Activated CD4-positive, alpha-beta T cell treated with anti-CD3 and anti-CD28 coated beads for 36 hours (primary cell): ENCODE measurements around the gene NBAS. TPM values are rescaled to one million over a fixed set of nuclear protein-coding genes. Genes with fewer than 3 reads are reported as not detected.
A peak's percentile ranks its signal among the peaks of the same experiment; 100 is the strongest.

Experiments used
- ATAC-seq: fragments of 200-7000 bp; cut with Tn5 transposase; one replicate; pipeline ENCODE4 v1.10.0; 2021; ENCODE audit warnings: mild to moderate bottlenecking, moderate library complexity
- CTCF ChIA-PET: fragments of 350-600 bp; sonication (Branson Sonifier 250); formaldehyde crosslinking; loops from one replicate; lab custom pipeline; 2021; ENCODE audit warnings: antibody characterized with exemption; lab: Charles Lee
- POLR2A ChIA-PET: fragments of 350-600 bp; sonication (Branson Sonifier 250); formaldehyde crosslinking; loops from one replicate; lab custom pipeline; 2021; ENCODE audit warnings: antibody characterized with exemption, inconsistent platforms; lab: Charles Lee
- DNase-seq: peaks from one replicate; pipeline ENCODE4 v3.0.0-alpha.2; 2020
- H3K27ac Mint-ChIP-seq: one replicate; pipeline ENCODE4 v1.8.0; 2021; ENCODE audit warnings: mixed read lengths
- H3K27me3 Mint-ChIP-seq: one replicate; pipeline ENCODE4 v1.8.0; 2021; ENCODE audit warnings: mixed read lengths
- H3K36me3 Mint-ChIP-seq: one replicate; pipeline ENCODE4 v1.8.0; 2021; ENCODE audit warnings: low read depth, mixed read lengths
- H3K4me1 Mint-ChIP-seq: one replicate; pipeline ENCODE4 v1.8.0; 2021; ENCODE audit warnings: mixed read lengths
- H3K4me3 Mint-ChIP-seq: one replicate; pipeline ENCODE4 v1.8.0; 2021; ENCODE audit warnings: mild to moderate bottlenecking, moderate library complexity, mixed read lengths
- H3K9me3 Mint-ChIP-seq: one replicate; pipeline ENCODE4 v1.8.0; 2021; ENCODE audit warnings: low read depth, mixed read lengths
- intact Hi-C, 2 experiments: fragments of 100-400 bp; cut with DNase I in 1 of 2; cut with micrococcal nuclease in 1 of 2; formaldehyde crosslinking; loops; one replicate each; pipeline versions ENCODE4 v1.14.2 to v1.15.1; 2022 to 2024; cut with DNase I, micrococcal nuclease
- total RNA-seq, 2 experiments: library from RNA; stranded (reverse); gene quantifications; one replicate each; pipeline ENCODE4 v1.2.3, GENCODE V29; 2021

Gene NBAS
- total RNA-seq: 10 to 100 TPM; 38.1 to 44.3 TPM

DNA sequence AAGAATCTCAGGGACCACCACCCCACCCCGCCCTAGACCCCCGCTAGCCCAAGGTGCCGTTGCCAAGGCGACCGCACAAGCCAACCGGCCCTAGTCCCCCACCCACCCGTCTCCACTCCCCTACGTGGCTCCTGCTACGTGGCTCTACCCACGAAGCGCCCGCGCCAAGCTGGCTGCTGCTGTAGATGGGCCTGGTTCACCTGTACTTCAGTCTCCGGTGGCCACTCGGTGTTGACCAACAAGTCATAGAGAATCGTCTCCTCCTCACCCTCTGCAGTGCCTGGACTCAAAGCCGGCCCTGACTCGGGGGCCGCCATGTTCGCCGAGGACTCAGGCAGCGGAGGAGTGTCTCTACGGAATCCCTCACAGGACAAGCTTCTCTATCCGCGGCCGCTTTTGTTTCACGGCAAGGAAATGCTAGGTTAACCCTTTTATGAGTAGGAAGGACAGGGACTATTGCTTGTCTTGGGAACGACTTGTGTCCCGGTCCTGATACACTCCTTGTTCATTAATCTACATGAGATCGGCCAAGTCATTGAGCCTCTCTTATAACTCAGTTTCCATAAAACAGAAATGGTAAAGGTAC lies at the start of gene NBAS:
Gene NBAS, minus strand, starts transcription at position 347 of the 586 bp plus-strand sequence. Its CDS starts 30 bp downstream, at position 317.
- ChIA-PET POLR2A (interaction anchor here (0.8 to 1.3 kb wide), 2 partner anchors 16 to 30 kb away, joined by 4 read pairs; partner anchors contain the start of gene DDX1), CTCF (interaction anchor here (0.7 to 3.4 kb wide), 6 partner anchors 9 to 31 kb away, joined by 3 to 15 read pairs (median 6); partner anchors contain the start of gene DDX1)
- H3K36me3 Mint-ChIP-seq: no peaks in the 10 kb centered on the region
- H3K27ac Mint-ChIP-seq: peak within 1 kb of the TSS; percentile 97
- H3K4me1 Mint-ChIP-seq: peaks cover 34% of the 10 kb centered on the region
- ATAC-seq: peak; percentile 80
- no peaks in the 10 kb centered on the region for H3K9me3 Mint-ChIP-seq
- intact Hi-C loops: loop anchor here (1.0 to 5.0 kb wide), 4 partner anchors 30 to 419 kb away; partner anchors contain the start of gene DDX1 (in 1 of the 2)
- H3K4me3 Mint-ChIP-seq: peak within 1 kb of the TSS; percentile 96
- peak; percentile 90 for DNase-seq
- peaks cover 2% of the 10 kb centered on the region for H3K27me3 Mint-ChIP-seq

DNA sequence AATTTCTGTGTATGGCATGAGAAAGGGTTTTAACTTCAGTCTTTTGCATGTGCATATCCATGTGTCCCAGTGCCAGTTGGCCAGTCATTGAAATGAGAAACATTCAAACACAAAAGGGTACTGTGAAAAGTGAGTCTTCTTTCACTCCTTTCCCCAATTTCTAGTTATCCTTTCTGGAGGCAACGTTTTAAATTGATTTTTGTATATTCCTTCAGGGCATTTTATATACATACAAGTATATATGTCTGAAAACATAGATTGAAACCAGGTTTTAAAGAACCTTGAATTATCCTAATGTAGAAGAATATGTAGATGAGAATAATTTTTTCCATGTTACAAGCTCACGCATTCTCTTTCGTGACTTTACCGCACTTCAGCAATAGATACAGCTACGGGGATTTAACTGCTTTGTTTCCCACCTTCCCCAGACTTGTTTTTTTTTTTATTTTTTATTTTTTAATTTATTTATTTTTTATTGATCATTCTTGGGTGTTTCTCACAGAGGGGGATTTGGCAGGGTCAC lies 49.4 kb upstream of the NBAS start:
- ChIA-PET CTCF (no interaction called here), POLR2A (no interaction called here)
- ATAC-seq (no peak), DNase-seq (no peak)
- H3K27ac Mint-ChIP-seq: peak overlapping the region; percentile 1
- peaks cover 41% of the 10 kb centered on the region for H3K36me3 Mint-ChIP-seq
- no peak overlapping the region for H3K4me3 Mint-ChIP-seq
- no peaks in the 10 kb centered on the region for H3K9me3 Mint-ChIP-seq
- peaks cover 3% of the 10 kb centered on the region for H3K4me1 Mint-ChIP-seq
- intact Hi-C loops: no loop called here
- no peaks in the 10 kb centered on the region for H3K27me3 Mint-ChIP-seq

GRCh38 chr2:15609341-15610042 lies 48.4 kb upstream of the NBAS start:
- ChIA-PET CTCF (interaction anchor here (0.5 to 1.0 kb wide), 4 partner anchors 8 to 368 kb away, joined by 3 read pairs; no protein-coding TSS in a partner anchor), POLR2A (interaction anchor here (0.6 kb wide), 1 partner anchor 225 kb away, joined by 9 read pairs; no protein-coding TSS in a partner anchor)
- no peaks in the 10 kb centered on the region for H3K9me3 Mint-ChIP-seq
- DNase-seq (no peak), ATAC-seq (no peak)
- intact Hi-C loops: no loop called here
- H3K36me3 Mint-ChIP-seq: peaks cover 47% of the 10 kb centered on the region
- H3K4me1 Mint-ChIP-seq: peaks cover 3% of the 10 kb centered on the region
- no peak overlapping the region for H3K27ac Mint-ChIP-seq
- H3K4me3 Mint-ChIP-seq: no peak overlapping the region
- H3K27me3 Mint-ChIP-seq: no peaks in the 10 kb centered on the region

GRCh38 chr2:15608392-15608761 lies 47.2 kb upstream of the NBAS start:
- H3K27ac Mint-ChIP-seq: no peak overlapping the region
- no peaks in the 10 kb centered on the region for H3K9me3 Mint-ChIP-seq
- POLR2A ChIA-PET: interaction anchor here (0.6 kb wide), 1 partner anchor 15 kb away, joined by 3 read pairs; no protein-coding TSS in a partner anchor
- CTCF ChIA-PET: no interaction called here
- intact Hi-C loops: no loop called here
- peaks cover 1% of the 10 kb centered on the region for H3K4me1 Mint-ChIP-seq
- peaks cover 47% of the 10 kb centered on the region for H3K36me3 Mint-ChIP-seq
- no peak for DNase-seq
- no peaks in the 10 kb centered on the region for H3K27me3 Mint-ChIP-seq
- H3K4me3 Mint-ChIP-seq: no peak overlapping the region
- ATAC-seq: no peak

DNA sequence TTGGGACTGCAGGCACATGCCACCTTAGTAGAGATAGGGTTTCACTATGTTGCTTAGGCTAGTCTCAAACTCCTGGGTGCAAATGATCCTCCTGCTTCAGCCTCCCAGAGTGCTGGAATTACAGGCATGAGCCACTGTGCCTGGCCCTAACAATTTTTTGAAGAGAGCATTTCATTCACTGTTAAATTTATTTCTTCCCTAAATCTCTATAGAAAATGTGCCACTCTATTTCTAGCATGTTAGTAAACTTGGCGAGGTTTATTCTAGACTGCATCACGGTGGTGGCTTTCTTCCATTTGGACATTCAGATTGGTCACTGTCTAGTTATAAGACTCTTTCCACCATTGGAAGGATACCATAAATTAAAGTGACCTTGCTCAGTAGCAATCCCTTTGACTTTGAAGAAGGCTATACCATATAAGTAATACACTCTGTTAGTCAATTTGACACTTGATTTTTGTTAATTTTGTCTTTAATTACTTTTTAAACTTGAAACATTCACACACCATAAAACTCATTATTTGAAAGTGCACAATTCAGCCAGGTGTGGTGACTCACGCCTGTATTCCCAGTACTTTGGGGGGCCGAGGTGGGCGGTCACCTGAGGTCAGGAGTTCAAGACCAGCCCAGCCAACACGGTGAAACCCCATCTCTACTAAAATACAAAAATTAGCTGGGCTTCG lies 46.7 kb upstream of the NBAS start:
- ChIA-PET CTCF (no interaction called here), POLR2A (interaction anchor here (0.6 kb wide), 1 partner anchor 15 kb away, joined by 3 read pairs; no protein-coding TSS in a partner anchor)
- intact Hi-C loops: no loop called here

GRCh38 chr2:15606481-15607441 lies 45.6 kb upstream of the NBAS start:
- H3K27ac Mint-ChIP-seq: no peak overlapping the region
- DNase-seq (no peak), ATAC-seq (no peak)
- ChIA-PET CTCF (no interaction called here), POLR2A (no interaction called here)
- H3K4me3 Mint-ChIP-seq: no peak overlapping the region
- no peaks in the 10 kb centered on the region for H3K27me3 Mint-ChIP-seq
- H3K4me1 Mint-ChIP-seq: no peaks in the 10 kb centered on the region
- H3K9me3 Mint-ChIP-seq: no peaks in the 10 kb centered on the region
- intact Hi-C loops: no loop called here
- H3K36me3 Mint-ChIP-seq: peaks cover 59% of the 10 kb centered on the region

More for the DNA sequence above, 46.7 kb upstream of the NBAS start:
- ATAC-seq (no peak), DNase-seq (no peak)
- H3K36me3 Mint-ChIP-seq: peaks cover 50% of the 10 kb centered on the region
- no peak overlapping the region for H3K4me3 Mint-ChIP-seq
- no peaks in the 10 kb centered on the region for H3K9me3 Mint-ChIP-seq
- H3K4me1 Mint-ChIP-seq: no peaks in the 10 kb centered on the region
- no peaks in the 10 kb centered on the region for H3K27me3 Mint-ChIP-seq
- no peak overlapping the region for H3K27ac Mint-ChIP-seq

- no peaks in the 10 kb centered on the region for H3K9me3 Mint-ChIP-seq
- no peaks in the 10 kb centered on the region for H3K27me3 Mint-ChIP-seq
- CTCF ChIA-PET: no interaction called here
- ATAC-seq (no peak), DNase-seq (no peak)
- no peak overlapping the region for H3K27ac Mint-ChIP-seq
- intact Hi-C loops: no loop called here
- peaks cover 64% of the 10 kb centered on the region for H3K36me3 Mint-ChIP-seq
- no peaks in the 10 kb centered on the region for H3K4me1 Mint-ChIP-seq
- POLR2A ChIA-PET: interaction anchor here (0.7 kb wide), 1 partner anchor 14 kb away, joined by 3 read pairs; no protein-coding TSS in a partner anchor
- H3K4me3 Mint-ChIP-seq: no peak overlapping the region
Measured at GRCh38 chr2:15605721-15606120, 44.6 kb upstream of the NBAS start.

DNA sequence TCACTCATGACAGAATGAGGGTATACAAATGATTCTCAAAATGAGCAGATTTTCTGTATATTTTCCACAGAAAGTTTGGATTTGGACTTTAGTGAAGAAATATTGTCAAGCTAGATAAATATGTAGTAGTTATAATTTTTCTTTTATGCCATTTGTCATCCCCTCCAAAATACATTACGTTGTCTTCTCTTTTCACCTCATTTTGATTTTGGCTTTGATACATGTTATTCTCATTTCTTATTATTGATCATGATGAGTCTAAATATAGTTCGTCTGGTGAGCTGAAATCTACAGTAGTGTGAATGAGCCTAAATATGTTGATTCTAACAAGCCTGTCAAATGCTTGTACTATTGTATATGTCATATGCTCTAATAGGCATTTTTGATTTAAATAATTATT lies 42.8 kb upstream of the NBAS start:
- H3K27ac Mint-ChIP-seq: no peak overlapping the region
- POLR2A ChIA-PET: no interaction called here
- H3K4me1 Mint-ChIP-seq: no peaks in the 10 kb centered on the region
- intact Hi-C loops: no loop called here
- peaks cover 59% of the 10 kb centered on the region for H3K36me3 Mint-ChIP-seq
- no peaks in the 10 kb centered on the region for H3K27me3 Mint-ChIP-seq
- CTCF ChIA-PET: no interaction called here
- no peaks in the 10 kb centered on the region for H3K9me3 Mint-ChIP-seq
- ATAC-seq (no peak), DNase-seq (no peak)
- no peak overlapping the region for H3K4me3 Mint-ChIP-seq

DNA sequence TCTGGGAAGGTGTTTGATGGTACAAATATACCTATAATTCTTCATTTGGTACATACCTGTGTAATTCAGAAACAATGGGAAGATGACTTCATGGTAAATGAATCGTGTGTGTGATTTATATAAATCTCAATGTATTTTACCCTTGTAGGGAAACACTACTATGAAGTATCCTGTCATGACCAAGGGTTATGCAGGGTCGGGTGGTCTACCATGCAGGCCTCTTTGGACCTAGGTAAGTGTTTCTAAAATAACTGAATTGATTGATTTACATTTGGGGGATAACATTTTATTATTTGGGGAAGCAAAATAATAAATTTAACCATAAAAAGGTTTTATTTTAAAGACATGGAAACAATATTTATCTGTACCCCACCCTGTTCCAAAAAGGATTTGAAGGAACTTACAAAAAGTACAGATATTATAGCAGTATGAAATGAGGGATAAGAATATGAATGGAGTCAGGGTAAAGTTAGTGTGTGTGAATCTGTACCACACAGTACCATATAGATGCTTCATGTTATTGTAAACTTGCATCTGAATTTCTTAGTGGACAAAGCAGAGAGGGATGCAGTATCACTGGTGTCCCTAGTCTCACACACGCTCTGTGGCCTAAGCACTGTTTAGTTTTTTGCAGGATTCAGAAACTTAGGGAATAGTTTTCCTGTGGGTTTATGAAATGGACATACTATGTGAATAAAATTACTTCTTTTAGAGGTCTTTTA lies 42.1 kb upstream of the NBAS start:
- H3K4me1 Mint-ChIP-seq: no peaks in the 10 kb centered on the region
- ATAC-seq (no peak), DNase-seq (no peak)
- ChIA-PET CTCF (interaction anchor here (1.4 kb wide), 1 partner anchor 27 kb away, joined by 3 read pairs; no protein-coding TSS in a partner anchor), POLR2A (no interaction called here)
- intact Hi-C loops: no loop called here
- no peak overlapping the region for H3K27ac Mint-ChIP-seq
- H3K9me3 Mint-ChIP-seq: no peaks in the 10 kb centered on the region
- H3K4me3 Mint-ChIP-seq: no peak overlapping the region
- peaks cover 62% of the 10 kb centered on the region for H3K36me3 Mint-ChIP-seq
- H3K27me3 Mint-ChIP-seq: no peaks in the 10 kb centered on the region

DNA sequence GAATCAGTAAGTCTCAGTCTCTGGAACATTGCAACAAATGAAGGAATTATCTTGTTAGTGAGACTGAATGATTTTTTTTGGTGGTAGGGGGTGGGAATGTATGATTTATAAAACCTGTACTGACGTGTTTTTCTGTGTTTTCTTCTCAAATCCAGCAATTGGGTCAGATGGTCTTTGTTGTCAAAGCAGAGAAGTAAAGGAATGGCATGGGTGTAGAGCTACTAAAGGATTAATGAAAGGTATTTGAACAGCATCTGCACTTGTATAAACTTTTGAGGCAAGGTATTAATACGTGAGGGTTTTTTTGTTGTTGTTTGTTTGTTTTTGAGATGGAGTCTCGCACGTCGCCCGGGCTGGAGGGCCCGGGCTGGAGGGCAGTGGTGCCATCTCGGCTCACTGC lies 41.3 kb upstream of the NBAS start:
- POLR2A ChIA-PET: no interaction called here
- ATAC-seq: no peak
- H3K27ac Mint-ChIP-seq: no peak overlapping the region

More for the DNA sequence above, 41.3 kb upstream of the NBAS start:
- H3K27me3 Mint-ChIP-seq: no peaks in the 10 kb centered on the region
- H3K36me3 Mint-ChIP-seq: peaks cover 59% of the 10 kb centered on the region
- CTCF ChIA-PET: interaction anchor here (1.4 kb wide), 1 partner anchor 26 kb away, joined by 3 read pairs; no protein-coding TSS in a partner anchor
- no peak overlapping the region for H3K4me3 Mint-ChIP-seq
- no peak for DNase-seq
- intact Hi-C loops: no loop called here
- H3K9me3 Mint-ChIP-seq: no peaks in the 10 kb centered on the region
- H3K4me1 Mint-ChIP-seq: no peaks in the 10 kb centered on the region
